Upper lobe of left lung (tissue), 4 donors: ENCODE data around the gene KLF2.

Source experiments
- POLR2A ChIP-seq, 4 donors: fragments of 450-650 bp; IDR thresholded peaks; one replicate each; pipeline ENCODE4 v1.5.1; 2016 to 2017; ENCODE audit warnings: antibody characterized with exemption in 4 of 4, mild to moderate bottlenecking in 2 of 4
- TF ChIP-seq, protein P1 (sequence below), 6 experiments: fragments of 450-650 bp in 4 of 6; fragments of 200-600 bp in 2 of 6; sonication (generic) in 2 of 6; IDR thresholded peaks; one replicate each; pipeline ENCODE4 v1.5.1; 2016 to 2019; ENCODE audit warnings: antibody characterized with exemption in 6 of 6

DNA sequence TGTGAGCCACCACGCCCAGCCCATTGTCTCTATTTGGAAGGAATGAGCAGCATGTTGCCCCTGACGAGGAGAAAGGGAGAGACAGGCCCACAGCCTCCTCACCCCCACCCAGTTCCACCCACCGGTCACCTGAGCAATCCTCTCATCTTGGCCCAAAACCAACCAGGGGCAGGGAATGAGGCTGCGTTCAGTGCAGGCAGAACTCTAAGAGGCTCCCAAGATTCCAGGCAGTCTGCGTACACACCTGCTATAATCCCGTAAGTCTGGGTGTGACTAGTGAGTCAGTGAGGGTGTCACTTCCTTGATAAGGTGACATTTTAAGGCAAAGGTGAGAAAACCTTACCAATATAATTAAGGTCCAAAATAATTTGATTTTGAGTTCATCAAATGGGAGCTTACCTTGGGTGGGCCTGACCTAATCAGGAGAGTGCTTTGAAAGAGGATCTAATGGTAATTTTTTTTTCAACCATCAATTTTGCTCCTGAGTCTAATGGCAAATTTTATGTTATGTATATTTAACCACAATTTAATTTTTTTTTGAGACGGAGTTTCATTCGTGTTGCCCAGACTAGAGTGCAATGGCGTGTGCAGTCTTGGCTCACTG lies 26.9 kb upstream of the KLF2 start:
- TF ChIP-seq, protein P1, sequence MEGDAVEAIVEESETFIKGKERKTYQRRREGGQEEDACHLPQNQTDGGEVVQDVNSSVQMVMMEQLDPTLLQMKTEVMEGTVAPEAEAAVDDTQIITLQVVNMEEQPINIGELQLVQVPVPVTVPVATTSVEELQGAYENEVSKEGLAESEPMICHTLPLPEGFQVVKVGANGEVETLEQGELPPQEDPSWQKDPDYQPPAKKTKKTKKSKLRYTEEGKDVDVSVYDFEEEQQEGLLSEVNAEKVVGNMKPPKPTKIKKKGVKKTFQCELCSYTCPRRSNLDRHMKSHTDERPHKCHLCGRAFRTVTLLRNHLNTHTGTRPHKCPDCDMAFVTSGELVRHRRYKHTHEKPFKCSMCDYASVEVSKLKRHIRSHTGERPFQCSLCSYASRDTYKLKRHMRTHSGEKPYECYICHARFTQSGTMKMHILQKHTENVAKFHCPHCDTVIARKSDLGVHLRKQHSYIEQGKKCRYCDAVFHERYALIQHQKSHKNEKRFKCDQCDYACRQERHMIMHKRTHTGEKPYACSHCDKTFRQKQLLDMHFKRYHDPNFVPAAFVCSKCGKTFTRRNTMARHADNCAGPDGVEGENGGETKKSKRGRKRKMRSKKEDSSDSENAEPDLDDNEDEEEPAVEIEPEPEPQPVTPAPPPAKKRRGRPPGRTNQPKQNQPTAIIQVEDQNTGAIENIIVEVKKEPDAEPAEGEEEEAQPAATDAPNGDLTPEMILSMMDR (IDR thresholded peaks at IDR 0.05): no peak
- TF ChIP-seq POLR2A (IDR thresholded peaks at IDR 0.05): no peak
